SKM-1 (cell line): ENCODE data around the gene ALX4.

Source experiments
- DNase-seq: peaks from one replicate; lab custom pipeline; 2025; ENCODE audit not compliant: unreplicated experiment; lab: John Stamatoyannopoulos, UW

The ALX4 gene

DNA sequence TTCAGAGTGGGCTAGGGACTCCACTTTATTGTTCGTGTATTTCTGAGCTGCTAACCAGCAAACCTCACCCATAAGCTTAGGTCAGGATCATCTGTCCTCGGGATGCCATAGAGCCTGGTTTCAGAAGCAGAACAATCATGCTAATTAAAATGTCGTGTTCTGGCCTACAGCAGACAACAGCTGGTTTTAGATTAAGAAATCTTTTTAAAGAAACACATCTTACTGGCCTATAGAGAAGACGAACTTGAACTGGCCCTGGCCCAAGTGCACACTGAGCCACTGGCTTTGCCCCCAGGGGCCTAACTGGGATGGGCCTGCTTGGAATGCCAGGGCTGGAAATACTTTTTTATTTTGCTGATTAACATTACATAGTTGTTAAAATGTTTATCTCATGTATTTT lies 63.2 kb downstream of the ALX4 start:
- DNase-seq, result no peak

GRCh38 chr11:44244639-44245310 lies 65.2 kb downstream of the ALX4 start:
- DNase-seq, result no peak

DNA sequence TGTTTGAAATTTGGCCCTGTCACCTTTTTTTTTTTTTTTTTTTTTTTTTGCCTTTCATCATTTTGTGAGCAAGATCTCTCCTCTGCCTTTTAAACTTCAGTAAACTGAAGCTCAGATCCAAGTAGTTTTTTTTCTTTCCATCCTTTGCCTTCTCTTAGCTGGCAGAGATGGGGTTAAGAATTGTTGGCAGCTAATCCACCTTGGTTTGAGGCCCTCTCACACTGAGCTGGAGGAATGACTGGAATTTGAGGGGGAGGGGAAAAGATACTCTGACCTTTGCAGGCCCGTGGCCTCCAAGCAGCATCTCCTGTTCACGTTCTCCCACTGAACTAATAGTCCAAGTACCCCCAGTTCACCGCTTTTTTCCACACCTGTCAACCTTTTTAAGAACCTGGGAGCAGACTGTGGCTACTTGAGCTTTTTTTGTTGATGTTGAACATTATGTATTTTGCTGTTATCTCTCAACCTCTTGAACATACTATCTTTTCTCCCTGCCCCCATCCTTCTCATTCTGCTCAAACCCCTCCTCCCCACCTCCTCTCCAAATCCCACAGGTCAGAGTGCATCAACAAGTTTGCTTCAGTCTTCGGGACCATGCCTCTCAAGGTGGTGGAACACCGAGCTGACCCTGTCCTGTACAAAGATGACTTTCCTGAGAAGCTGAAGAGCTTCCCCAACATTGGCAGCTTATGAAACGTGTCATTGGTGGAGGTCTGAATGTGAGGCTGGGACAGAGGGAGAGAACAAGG lies 66.2 kb downstream of the ALX4 start:
- DNase-seq, result no peak

DNA sequence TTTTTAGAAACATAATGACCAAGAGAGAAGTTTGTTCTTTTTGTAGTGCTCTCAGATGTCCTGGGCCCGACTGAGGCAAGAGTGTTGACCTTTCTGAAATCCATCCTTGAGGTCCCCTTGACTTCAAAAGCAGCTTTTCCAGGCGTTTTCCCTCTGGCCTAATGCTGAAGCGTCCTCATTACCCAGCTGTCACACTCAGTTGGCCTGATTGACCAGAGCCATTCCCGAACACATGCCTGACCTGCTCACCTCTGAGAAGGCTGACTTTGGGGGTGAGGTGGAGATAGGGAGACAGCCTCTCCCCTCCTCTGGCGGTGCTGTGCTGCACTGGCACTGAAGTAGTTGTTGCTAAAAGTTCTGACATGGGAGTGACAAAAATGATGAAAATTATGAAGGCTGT lies 66.9 kb downstream of the ALX4 start:
- DNase-seq, result no peak

DNA sequence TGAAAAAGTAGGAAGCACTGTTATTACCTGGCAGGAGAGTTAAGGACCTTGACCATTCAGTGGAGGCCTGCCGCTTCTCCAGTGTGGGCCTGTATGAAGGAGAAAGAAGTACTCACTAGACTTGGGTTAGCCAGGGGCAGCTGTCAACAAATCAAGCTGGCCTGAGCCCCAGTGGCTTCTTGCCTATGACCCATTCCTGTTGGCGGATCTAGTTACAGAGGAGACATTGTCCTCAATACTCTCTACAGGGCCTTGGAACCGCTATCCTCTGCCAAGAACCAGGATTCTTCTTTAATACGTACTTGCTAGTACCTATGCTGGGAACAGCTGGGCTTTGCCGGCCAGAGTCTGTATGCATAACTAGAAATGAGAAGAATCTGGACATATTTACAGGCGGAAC lies 68.1 kb downstream of the ALX4 start:
- no peak for DNase-seq

DNA sequence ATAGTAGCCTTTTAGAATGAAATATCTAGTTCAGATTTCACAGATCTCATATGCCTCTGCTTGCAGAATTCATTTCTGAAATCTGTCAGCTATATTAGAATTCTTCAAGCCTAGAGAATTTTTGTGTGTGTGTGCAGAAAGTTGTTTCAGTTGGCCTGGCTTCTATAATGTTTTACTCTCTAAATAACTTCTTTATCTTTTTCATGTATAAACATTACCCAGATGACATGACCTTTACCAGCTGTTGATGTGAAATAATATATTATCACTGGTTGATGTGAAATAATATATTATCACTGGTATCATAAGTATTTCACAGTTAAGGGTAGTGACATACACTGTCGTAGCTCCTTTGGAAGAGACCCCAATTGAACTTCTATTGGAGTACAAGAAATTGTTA lies 72.8 kb downstream of the ALX4 start:
- DNase-seq, result no peak

DNA sequence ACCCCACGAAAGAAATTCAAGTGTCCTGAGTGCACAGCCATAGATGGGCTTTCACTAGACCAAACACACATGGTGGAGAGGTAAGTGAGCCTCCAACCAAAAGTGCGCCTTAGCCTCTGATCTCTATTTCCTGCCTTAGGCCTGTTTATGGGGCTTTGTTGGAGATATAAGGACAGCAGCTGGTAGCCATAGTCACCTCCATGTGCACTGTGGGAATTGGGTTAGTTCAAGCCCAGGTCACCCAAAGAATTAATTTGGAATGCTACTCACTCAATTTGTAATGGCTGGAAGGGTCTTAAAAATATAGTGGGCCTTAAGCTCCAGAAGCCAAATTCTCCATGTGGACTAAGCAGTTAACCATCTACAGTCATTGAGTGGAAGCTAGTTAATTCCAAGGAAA lies 73.6 kb downstream of the ALX4 start:
- no peak for DNase-seq

- no peak for DNase-seq
These were observed 74.2 kb downstream of the ALX4 start for GRCh38 chr11:44235765-44236201.

- DNase-seq, result no peak
These were observed 80.3 kb downstream of the ALX4 start for GRCh38 chr11:44229624-44230023.

DNA sequence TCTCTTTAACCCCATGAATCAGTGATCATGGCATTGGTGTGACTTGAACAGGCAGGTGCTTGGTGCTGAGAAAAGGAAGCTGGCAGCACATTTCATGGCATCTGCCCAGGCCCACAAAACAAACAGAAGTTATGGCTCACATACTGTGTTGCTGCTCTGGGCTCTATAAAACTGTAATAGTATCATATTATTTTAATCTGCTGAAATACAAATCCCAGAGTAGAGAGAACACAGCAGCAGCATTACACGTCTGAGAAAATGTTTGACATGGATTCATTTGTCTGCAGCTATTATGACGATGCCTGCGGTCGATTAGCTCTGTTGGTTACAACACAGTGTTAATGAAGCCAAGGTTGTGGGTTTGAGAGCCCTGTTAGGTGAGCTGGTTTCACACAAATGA lies 80.8 kb downstream of the ALX4 start:
- DNase-seq, result no peak

GRCh38 chr11:44228379-44228778 lies 81.6 kb downstream of the ALX4 start:
- DNase-seq, result no peak

- no peak for DNase-seq
These were observed 83.0 kb downstream of the ALX4 start for GRCh38 chr11:44226945-44227344.

- DNase-seq, result no peak
These were observed 83.4 kb downstream of the ALX4 start for GRCh38 chr11:44226490-44226889.

GRCh38 chr11:44224867-44225501 lies 85.0 kb downstream of the ALX4 start:
- no peak for DNase-seq

DNA sequence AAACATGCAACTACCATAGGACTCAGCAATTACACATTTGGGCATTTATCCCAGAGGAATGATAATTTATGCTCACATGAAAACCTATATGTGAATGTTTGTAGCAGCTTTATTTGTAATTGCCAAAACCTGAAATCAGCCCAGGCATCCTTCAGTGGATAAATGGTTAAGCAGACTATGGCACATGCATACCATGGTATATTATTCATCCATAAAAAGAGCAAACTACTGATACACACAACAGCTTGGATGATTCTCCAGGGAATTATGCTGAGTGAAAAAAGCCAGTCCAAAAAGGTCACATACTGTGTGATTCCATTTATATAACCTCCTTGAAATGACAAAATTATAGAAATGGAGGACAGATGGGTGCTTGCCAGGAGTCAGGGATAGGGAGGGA lies 86.7 kb downstream of the ALX4 start:
- DNase-seq, result no peak

DNA sequence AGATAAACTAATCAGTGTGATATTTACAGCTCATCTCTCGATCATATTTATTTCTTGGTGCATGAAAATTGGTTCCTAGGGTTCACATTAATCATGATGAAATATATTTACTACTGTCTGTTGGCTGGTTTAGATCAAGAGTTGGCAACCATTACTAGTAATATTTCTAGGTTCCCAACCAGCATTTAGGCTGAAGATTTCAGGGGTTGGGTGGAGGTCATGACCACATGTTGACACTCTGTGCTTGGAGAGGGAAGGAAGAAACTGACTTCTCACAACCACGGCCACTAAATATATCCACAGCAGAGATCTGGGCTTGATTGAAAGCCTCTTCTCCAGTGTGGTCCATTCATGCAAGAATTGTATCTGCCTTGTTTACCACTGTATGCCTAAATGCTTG lies 87.9 kb downstream of the ALX4 start:
- DNase-seq, result no peak

DNA sequence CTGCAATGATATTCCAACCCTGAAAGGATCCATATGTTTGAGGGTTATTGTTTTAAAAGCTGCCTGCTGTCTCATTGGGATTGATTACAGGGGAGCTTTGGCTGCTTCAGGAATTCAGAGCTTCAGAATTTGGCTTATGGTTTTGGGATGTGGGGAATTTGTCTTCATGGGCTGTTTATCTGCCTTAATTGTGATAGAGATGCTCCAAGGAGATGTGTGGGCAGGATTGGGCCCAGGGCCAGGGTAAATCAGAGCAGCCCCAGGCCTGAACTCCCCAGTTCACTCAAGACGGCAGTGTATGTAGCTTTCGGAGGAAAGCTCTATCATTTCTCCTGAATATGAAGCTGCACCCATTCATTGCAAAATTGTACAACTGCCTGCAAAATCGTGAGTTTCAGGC lies 88.5 kb downstream of the ALX4 start:
- no peak for DNase-seq

DNA sequence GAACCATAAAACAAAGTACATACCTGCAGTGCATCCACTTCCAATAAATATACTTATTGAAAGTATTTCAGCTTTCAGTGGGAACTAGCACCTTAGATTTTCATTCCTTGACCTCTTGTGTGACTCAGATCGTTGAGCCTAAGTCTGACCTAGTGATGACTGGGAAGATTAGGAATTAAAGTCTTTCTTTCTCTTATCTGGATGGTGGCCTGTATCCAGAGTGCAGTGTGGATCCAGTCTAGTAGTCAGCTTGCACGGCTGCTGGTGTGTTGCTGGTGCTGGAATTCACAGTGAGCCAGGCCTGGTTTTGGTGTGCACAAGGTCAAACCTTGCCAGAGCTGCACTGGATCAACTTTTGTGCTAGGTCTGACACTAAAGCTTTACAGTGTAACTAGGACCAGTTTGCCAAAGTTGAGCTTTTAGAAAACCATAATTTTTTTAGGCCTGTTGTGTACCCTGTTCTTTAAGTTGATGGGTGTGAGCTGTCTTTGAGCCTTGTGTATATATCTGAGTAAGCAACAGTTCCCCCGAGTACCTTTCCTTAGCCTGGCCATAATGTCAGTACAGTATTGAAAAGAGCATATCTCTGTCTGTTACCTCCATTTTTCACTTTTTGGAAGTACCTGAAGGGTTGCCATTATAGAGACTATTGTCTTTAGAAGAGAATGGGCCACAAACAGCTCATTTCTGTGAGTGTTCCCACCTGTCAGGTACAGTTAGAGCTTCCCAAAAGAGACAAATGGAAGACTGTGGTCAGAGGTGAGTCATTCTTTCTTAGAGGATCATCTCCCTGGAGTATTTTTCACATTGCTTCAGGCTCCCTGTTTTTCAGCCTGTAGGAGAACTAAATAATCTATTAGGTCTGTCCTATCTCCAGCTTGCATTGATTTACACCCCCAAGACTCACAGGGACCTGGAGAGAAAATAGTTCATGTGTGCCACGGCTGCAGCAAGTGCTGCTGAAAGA lies 89.8 kb downstream of the ALX4 start:
- no peak for DNase-seq

GRCh38 chr11:44217432-44217831 lies 92.5 kb downstream of the ALX4 start:
- DNase-seq, result no peak

DNA sequence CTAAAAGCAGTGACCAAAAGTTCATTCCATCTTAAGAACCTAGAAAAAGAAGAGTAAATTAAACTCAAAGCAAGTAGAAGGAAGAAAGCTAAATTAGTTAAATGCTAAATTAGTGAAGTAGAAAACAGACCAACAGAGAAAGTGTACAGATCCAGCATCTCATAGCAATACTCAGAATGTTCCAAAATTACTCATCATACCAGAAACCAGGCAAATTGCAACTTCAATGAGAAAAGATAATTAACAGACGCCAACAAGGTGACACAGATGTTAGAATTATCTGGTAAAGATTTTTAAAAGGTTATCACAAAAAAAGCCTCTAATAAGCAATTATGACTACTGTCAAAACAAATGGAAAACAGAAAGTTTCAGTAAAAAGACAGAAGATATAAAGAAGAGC lies 96.8 kb downstream of the ALX4 start:
- DNase-seq, result no peak

- DNase-seq, result no peak
These were observed 97.8 kb downstream of the ALX4 start for GRCh38 chr11:44212128-44212527.
